DMS79 treated with DMSO at 0.1 percent for 48 hours (cell line): Measurements from ENCODE around the gene AMDHD2.
"Not testable (repeated sequence)": the region's sequence is repeated elsewhere in the genome, so short reads cannot be mapped to it uniquely, and the experiment has no call there.

Experiments
- DNase-seq: peaks from one replicate; lab custom pipeline; 2025; lab: John Stamatoyannopoulos, UW

Gene AMDHD2

GRCh38 chr16:2520097-2520783, at the start of gene AMDHD2:
TSS of gene AMDHD2 (plus strand) at chr16:2520371. CDS start at chr16:2520459, 88 bp downstream.
- peak; percentile 57 for DNase-seq

GRCh38 chr16:2470603-2471015, 49.6 kb upstream of the AMDHD2 start:
- peak; percentile 70 for DNase-seq

- peak; percentile 41 for DNase-seq
These were observed 49.0 kb upstream of the AMDHD2 start, which contains the start of gene NTN3 for GRCh38 chr16:2471016-2471652. TSS of gene NTN3 (plus strand) at chr16:2471297. CDS start at chr16:2471702, 405 bp downstream.

GRCh38 chr16:2471653-2472487, 48.3 kb upstream of the AMDHD2 start:
- DNase-seq = no peak

- DNase-seq = no peak
These were observed 47.7 kb upstream of the AMDHD2 start for GRCh38 chr16:2472488-2472864.

GRCh38 chr16:2472885-2473445, 47.2 kb upstream of the AMDHD2 start:
- DNase-seq = no peak

GRCh38 chr16:2473446-2473926, 46.7 kb upstream of the AMDHD2 start:
- no peak for DNase-seq

GRCh38 chr16:2473999-2474876, 45.9 kb upstream of the AMDHD2 start:
- no peak for DNase-seq

GRCh38 chr16:2474877-2475412, 45.2 kb upstream of the AMDHD2 start, which contains the start of gene TBC1D24:
TSS of gene TBC1D24 (plus strand) at chr16:2475127. CDS start at chr16:2496149, 21,022 bp downstream.
- peak; percentile 40 for DNase-seq

- no peak for DNase-seq
These were observed 44.5 kb upstream of the AMDHD2 start for GRCh38 chr16:2475413-2476344.

GRCh38 chr16:2476345-2476720, 43.8 kb upstream of the AMDHD2 start:
- DNase-seq = no peak

- no peak for DNase-seq
These were observed 43.4 kb upstream of the AMDHD2 start for GRCh38 chr16:2476741-2477140.

- no peak for DNase-seq
These were observed 42.8 kb upstream of the AMDHD2 start for GRCh38 chr16:2477327-2477726.

- no peak for DNase-seq
These were observed 41.9 kb upstream of the AMDHD2 start for GRCh38 chr16:2478279-2478678.

- not testable (repeated sequence) for DNase-seq
These were observed 40.2 kb upstream of the AMDHD2 start for GRCh38 chr16:2479996-2480395.

- peak; percentile 20 for DNase-seq
These were observed 39.2 kb upstream of the AMDHD2 start for GRCh38 chr16:2480948-2481347.

- DNase-seq = peak; percentile 41
These were observed 38.5 kb upstream of the AMDHD2 start for GRCh38 chr16:2481676-2482075.

GRCh38 chr16:2482249-2482648, 37.9 kb upstream of the AMDHD2 start:
- DNase-seq = no peak

- peak; percentile 71 for DNase-seq
These were observed 37.2 kb upstream of the AMDHD2 start for GRCh38 chr16:2482708-2483534.
